ENCODE data around the gene PDIA5.

PDIA5 gene

GRCh38 chr3:123044981-123045763 is 21.7 kb upstream of the PDIA5 start:
- DNase-seq = no peak

- no peak for DNase-seq
Measured at GRCh38 chr3:123046262-123047061, 20.4 kb upstream of the PDIA5 start.

- no peak for DNase-seq
Measured at GRCh38 chr3:123047062-123047319, 19.8 kb upstream of the PDIA5 start.

- DNase-seq = no peak
Measured at GRCh38 chr3:123048480-123049237, 18.2 kb upstream of the PDIA5 start.

- DNase-seq = no peak
Measured at GRCh38 chr3:123050666-123051065, 16.2 kb upstream of the PDIA5 start.

GRCh38 chr3:123053107-123053506 is 13.7 kb upstream of the PDIA5 start:
- DNase-seq = no peak

- DNase-seq = no peak
Measured at GRCh38 chr3:123054109-123054778, 12.6 kb upstream of the PDIA5 start.

- no peak for DNase-seq
Measured at GRCh38 chr3:123054931-123055330, 11.9 kb upstream of the PDIA5 start.

GRCh38 chr3:123055352-123055751 is 11.5 kb upstream of the PDIA5 start:
- no peak for DNase-seq

GRCh38 chr3:123058505-123058904 is 8.3 kb upstream of the PDIA5 start:
- DNase-seq = no peak

- DNase-seq = no peak
Measured at GRCh38 chr3:123060054-123060453, 6.8 kb upstream of the PDIA5 start.

- DNase-seq = no peak
Measured at GRCh38 chr3:123061856-123062255, 5.0 kb upstream of the PDIA5 start.

- DNase-seq = no peak
Measured at GRCh38 chr3:123063034-123063433, 3.8 kb upstream of the PDIA5 start.

- DNase-seq = no peak
Measured at GRCh38 chr3:123064506-123064905, 2.3 kb upstream of the PDIA5 start.

- DNase-seq = no peak
Measured at GRCh38 chr3:123064914-123065313, 1.9 kb upstream of the PDIA5 start.

- DNase-seq = no peak
Measured at GRCh38 chr3:123066599-123066895, 278 bp upstream of the PDIA5 start.

GRCh38 chr3:123067689-123068600 is 1.1 kb downstream of the PDIA5 start:
- DNase-seq = no peak

- no peak for DNase-seq
Measured at GRCh38 chr3:123068601-123069381, 2.0 kb downstream of the PDIA5 start.

- no peak for DNase-seq
Measured at GRCh38 chr3:123070510-123070909, 3.7 kb downstream of the PDIA5 start.

- DNase-seq = no peak
Measured at GRCh38 chr3:123071146-123071545, 4.3 kb downstream of the PDIA5 start.

GRCh38 chr3:123071581-123071980 is 4.8 kb downstream of the PDIA5 start:
- DNase-seq = no peak
